MM.1S (cell line): ENCODE measurements around the gene SH3GLB1.

Experiments used
- CTCF ChIP-seq: fragments of 300-600 bp; sonication (generic); IDR thresholded peaks from 2 replicates; pipeline ENCODE4 v1.5.1; 2016; ENCODE audit warnings: antibody characterized with exemption, low read length, mixed read lengths
- EZH2phosphoT487 ChIP-seq: fragments of 300-600 bp; sonication (generic); IDR thresholded peaks from 2 replicates; pipeline ENCODE4 v1.6.1; 2018; ENCODE audit warnings: antibody characterized with exemption, low read length

DNA sequence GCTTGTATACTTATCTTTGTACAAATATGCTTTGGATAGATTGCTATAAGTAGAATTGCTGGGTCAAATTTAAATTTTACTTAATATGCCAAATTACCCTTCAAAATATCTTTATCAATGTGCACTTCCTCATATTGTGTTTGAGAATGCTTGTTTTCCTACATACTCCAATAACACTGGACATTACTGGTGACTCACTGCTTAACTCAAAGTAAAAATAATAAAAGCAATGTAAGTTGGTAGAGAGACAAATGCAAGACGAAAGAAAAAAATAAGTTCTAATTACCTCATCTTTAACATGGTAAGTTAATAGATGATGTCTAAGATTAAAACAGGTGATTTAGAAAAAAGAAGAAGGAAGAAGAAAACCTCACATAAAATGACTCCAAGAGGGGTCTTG lies 7.9 kb upstream of the SH3GLB1 start:
- TF ChIP-seq CTCF (no peak), EZH2phosphoT487 (no peak)
